Measurements from ENCODE around the gene FURIN. TPM values are rescaled to one million over a fixed set of nuclear protein-coding genes. Genes with fewer than 3 reads are reported as not detected.

Gene FURIN
- total and polyA plus RNA-seq, 9 of the 15 experiments (the other 6 are each of a cell fraction or from before 2014, with no cell fraction given) = 0.92 to 99.9 (median 34.8) TPM

DNA sequence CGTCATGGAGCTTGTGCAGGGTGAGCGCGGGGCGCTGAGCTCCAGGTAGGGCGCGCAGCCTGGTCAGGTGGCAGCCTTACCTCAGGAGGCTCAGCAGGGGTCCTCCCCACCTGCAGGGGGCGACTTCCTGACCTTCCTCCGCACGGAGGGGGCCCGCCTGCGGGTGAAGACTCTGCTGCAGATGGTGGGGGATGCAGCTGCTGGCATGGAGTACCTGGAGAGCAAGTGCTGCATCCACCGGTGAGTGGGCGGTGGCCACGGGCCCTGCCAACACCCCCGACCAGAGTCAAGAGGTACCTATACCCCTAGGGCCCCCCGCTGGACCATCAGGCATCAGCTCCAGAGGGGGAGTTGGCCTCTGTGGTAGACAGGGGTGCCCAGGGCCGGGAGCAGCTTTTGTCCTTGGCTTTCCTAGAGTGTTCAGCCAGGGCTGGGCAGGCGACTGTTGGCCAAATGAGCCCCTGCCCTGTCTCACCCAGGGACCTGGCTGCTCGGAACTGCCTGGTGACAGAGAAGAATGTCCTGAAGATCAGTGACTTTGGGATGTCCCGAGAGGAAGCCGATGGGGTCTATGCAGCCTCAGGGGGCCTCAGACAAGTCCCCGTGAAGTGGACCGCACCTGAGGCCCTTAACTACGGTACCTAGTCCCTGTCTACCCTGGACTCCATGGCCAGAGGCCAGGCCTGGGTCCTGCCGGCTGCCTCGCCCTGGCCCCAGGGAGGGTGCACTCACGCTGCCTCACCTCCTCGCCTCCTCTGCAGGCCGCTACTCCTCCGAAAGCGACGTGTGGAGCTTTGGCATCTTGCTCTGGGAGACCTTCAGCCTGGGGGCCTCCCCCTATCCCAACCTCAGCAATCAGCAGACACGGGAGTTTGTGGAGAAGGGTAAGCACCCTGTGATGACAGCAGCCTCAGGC is 25.0 kb downstream of the FURIN start (continued):
- no peak for TF ChIP-seq ARID4B (CRISPR knock-in tag; IDR thresholded peaks at IDR 0.05)
- TF ChIP-seq, protein P1, sequence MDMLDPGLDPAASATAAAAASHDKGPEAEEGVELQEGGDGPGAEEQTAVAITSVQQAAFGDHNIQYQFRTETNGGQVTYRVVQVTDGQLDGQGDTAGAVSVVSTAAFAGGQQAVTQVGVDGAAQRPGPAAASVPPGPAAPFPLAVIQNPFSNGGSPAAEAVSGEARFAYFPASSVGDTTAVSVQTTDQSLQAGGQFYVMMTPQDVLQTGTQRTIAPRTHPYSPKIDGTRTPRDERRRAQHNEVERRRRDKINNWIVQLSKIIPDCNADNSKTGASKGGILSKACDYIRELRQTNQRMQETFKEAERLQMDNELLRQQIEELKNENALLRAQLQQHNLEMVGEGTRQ (CRISPR knock-in tag; IDR thresholded peaks at IDR 0.05) = no peak
- TF ChIP-seq, protein P2, sequence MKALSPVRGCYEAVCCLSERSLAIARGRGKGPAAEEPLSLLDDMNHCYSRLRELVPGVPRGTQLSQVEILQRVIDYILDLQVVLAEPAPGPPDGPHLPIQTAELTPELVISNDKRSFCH (CRISPR knock-in tag; IDR thresholded peaks at IDR 0.05) = no peak
- TF ChIP-seq, protein P2 (tag; IDR thresholded peaks at IDR 0.05) = no peak
- no peak for TF ChIP-seq NFATC3 (IDR thresholded peaks at IDR 0.05)
- no peak for TF ChIP-seq HDAC2 (IDR thresholded peaks at IDR 0.05)
- TF ChIP-seq POLR3G (IDR thresholded peaks at IDR 0.05; ENCODE audit: extremely low read depth, insufficient read length, insufficient replicate concordance) = no peak
- no peak for TF ChIP-seq RNF219 (CRISPR knock-in tag; IDR thresholded peaks at IDR 0.05)
- TF ChIP-seq, protein P3, sequence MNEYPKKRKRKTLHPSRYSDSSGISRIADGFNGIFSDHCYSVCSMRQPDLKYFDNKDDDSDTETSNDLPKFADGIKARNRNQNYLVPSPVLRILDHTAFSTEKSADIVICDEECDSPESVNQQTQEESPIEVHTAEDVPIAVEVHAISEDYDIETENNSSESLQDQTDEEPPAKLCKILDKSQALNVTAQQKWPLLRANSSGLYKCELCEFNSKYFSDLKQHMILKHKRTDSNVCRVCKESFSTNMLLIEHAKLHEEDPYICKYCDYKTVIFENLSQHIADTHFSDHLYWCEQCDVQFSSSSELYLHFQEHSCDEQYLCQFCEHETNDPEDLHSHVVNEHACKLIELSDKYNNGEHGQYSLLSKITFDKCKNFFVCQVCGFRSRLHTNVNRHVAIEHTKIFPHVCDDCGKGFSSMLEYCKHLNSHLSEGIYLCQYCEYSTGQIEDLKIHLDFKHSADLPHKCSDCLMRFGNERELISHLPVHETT (CRISPR knock-in tag; conservative IDR thresholded peaks at IDR 0.05 in 1 of 2, IDR thresholded peaks at IDR 0.05 in 1 of 2) = no peak
- no peak for TF ChIP-seq RBM14 (IDR thresholded peaks at IDR 0.05; ENCODE audit: borderline replicate concordance, insufficient read depth, low read depth, low read length)
- no peak for TF ChIP-seq NUFIP1 (IDR thresholded peaks at IDR 0.05; ENCODE audit: partially characterized antibody)
- no peak for TF ChIP-seq ZNF586 (CRISPR knock-in tag; conservative IDR thresholded peaks at IDR 0.05)
- TF ChIP-seq PYGO2 (tag; IDR thresholded peaks at IDR 0.05) = no peak
- TF ChIP-seq SP2 (IDR thresholded peaks at IDR 0.05; ENCODE audit: extremely low read depth, low read depth, low read length, poor library complexity, severe bottlenecking) = peak; percentile 43
- TF ChIP-seq FIP1L1 (IDR thresholded peaks at IDR 0.05; ENCODE audit: low read depth, low read length, poor library complexity, severe bottlenecking) = no peak
- TF ChIP-seq DACH1 (IDR thresholded peaks at IDR 0.05; ENCODE audit: partially characterized antibody) = no peak
- TF ChIP-seq CBX1 (IDR thresholded peaks at IDR 0.05; ENCODE audit: low read depth) = no peak

Measured in K562 (cell line).